ENCODE measurements around the gene F3. TPM values are rescaled to one million over a fixed set of nuclear protein-coding genes. Genes with fewer than 3 reads are reported as not detected.

Gene F3
- 1 to 10 TPM in 1 of 2 donors, under 1 TPM in 1; 0.34 to 2.0 TPM for total RNA-seq

GRCh38 chr1:94541246-94542087, at the start of gene F3:
Gene F3 (minus strand): TSS chr1:94541759. CDS start chr1:94541636, 123 bp downstream.

Other genes with a start within 250 kb of the F3 start
- gene ABCD3, start 123.4 kb downstream of the F3 start, total RNA-seq, result 10 to 100 TPM; 42.3 to 48.3 TPM

All from melanocyte of skin (primary cell).